HG03064 (cell line): Measurements from ENCODE around the gene HOMER3.

ENCODE experiments used
- ATAC-seq: cut with Tn5 transposase; IDR thresholded peaks from one replicate; pipeline ENCODE4 v1.9.1; 2021; ENCODE audit warnings: low read depth; ENCODE audit not compliant: unreplicated experiment

HOMER3 gene

GRCh38 chr19:18886972-18887371 is 54.0 kb downstream of the HOMER3 start:
- no peak for ATAC-seq

GRCh38 chr19:18883526-18884304 is 57.3 kb downstream of the HOMER3 start:
- ATAC-seq, result no peak

DNA sequence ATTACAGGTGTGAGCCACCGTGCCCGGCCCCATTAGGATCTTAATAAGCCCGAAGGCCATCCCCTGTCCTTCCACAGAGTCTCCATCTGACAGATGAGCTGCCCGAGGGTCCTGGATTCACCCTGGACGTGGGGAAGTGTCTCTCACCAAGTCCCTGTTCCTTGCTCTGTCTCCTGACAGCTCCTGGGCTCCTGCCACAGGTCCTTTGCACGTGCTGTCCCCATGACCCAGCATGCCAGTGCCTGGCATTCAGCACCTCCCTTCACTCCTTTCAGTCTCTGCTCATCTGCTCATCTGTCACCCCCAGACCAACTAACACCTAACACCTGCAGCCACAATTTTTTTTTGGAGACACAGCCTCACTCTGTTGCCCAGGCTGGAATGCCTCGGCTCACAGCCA is 59.5 kb downstream of the HOMER3 start:
- ATAC-seq, result no peak

- ATAC-seq, result no peak
Measured at GRCh38 chr19:18879579-18880373, 61.2 kb downstream of the HOMER3 start.
